Activated CD8-positive, alpha-beta memory T cell treated with anti-CD3 and anti-CD28 coated beads for 48 hours (primary cell): ENCODE results near the gene PFKFB3.
"Not testable (repeated sequence)": the region's sequence is repeated elsewhere in the genome, so short reads cannot be mapped to it uniquely, and the experiment has no call there.

Experiments
- DNase-seq, 3 experiments: peaks; one replicate each; pipeline ENCODE4 v3.0.0-alpha.2; 2020; ENCODE audit warnings: low read depth in 2 of 3, low spot score in 2 of 3

PFKFB3 gene

GRCh38 chr10:6177880-6178281 lies 24.9 kb upstream of the PFKFB3 start:
- DNase-seq, result no peak

DNA sequence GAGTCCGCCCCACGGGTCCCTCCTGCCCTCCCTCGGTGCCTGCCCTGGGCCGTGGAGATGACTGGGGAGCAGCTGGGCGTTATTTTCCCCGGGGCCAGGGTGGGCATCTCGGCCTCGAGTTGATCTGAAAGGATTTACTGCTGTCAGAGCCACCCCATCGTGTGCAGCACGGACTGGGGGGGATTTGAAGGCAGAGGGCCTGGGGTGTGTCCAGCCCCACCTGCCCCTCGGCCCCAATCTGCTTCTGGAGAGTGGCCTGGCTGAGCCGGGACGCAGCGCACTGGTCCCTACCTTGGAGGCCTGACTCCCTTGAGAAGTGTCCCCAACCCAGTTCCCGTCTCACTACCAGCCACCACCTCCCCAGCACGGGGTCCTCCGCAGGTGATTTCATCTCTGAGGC lies 24.2 kb upstream of the PFKFB3 start:
- no peak for DNase-seq

DNA sequence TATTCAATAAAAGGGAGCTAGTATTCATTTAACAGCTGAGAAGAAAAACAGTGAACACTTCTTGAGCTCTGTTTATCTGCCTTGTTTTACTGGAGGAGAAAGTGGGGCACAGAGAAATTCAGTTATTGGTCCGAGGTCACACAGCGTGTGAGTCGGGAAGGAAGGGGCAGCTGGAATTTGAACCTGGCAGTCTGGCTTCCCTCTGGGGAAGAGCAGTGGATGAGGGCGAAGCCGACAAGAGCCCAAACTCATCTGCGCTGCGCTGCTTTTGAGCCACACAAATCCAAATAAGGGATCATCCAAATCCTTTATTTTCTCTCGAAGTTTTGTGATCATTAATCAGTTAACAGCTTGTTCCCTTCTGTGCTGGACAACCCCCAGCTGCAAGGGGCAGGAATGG lies 23.7 kb upstream of the PFKFB3 start:
- DNase-seq, result no peak

- no peak for DNase-seq
These were observed 22.1 kb upstream of the PFKFB3 start for GRCh38 chr10:6180480-6181110.

DNA sequence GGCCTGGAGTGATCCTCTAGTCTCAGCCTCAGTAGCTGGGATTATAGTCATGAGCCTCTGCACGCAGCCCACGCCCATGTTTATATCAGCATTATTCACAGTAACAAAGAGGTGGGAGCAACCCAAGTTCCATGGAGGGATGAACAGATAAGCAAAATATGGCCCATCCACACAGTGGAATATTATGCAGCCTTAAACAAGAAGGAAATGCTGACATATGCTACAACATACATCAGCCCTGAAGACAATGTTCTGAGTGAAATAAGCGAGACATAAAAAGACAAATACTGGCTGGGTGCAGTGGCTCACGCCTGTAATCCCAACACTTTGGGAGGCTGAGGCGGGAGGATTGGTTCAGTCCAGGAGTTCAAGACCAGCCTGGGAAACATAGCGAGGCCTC lies 21.5 kb upstream of the PFKFB3 start:
- DNase-seq, result no peak

- no peak for DNase-seq
These were observed 20.2 kb upstream of the PFKFB3 start for GRCh38 chr10:6182454-6183098.

DNA sequence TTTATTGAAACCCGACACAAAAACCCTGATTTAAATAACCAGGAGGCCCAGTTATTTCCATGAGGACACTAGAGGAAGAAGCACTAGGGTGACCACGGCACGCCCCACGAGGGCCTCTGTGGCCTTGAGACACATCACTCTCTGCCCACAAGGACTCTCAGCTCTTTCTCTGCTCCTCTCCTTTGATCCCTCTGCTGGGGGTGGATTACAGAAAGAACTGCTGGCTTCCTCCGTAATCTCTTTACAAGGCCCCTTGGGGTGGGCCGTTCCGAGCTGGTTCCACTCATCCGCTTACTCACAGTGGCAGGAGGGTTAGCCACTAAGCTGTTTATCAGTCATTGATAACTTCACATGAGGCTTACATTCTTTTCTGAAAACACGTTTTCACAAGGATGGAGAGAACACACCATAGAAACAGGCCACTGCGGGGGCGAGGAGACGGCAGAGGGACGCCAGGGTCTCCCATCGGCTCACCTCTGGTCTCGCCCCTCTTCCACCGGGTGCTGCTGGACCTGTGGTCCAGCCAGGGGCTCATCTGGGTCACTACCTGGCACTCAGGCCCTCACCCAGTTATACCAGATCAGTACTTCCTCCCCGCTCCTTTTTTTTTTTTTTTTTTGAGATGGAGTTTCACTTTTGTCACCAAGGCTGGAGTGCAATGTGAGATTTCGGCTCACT lies 17.6 kb upstream of the PFKFB3 start:
- no peak for DNase-seq

DNA sequence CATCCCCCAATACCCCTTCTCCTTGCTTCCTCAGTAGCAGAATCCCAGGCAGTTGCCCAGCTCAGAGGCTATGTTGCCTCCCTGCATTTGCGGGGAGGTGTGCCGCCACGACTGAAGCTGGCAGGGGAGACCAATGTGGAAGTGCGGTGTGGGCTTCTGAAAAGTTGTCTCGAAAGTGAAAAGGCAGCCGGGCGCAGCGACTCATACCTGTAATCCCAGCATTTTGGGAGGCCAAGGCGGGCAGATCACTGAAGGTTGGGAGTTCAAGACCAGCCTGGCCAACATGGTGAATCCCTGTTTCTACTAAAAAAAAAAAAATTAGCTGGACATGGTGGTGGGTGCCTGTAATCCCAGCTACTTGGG lies 15.9 kb upstream of the PFKFB3 start:
- DNase-seq, result no peak

DNA sequence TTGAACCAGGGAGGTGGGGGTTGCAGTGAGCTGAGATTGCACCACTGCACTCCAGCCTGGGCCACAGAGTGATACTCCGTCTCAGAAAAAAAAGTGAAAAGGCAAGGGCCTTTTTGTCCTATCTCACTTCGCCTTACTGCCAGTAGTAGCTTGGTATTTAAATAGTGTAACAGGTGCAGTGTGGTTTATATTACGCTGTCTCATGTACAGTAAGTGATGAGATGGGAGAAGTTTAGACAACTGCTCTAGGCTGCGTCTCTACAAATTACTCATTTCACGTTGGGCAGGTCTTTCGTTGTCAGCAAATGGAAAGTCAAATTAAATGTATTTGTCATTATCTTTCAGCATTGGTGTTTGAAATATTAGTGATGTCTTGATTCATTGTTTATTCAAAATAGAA lies 15.5 kb upstream of the PFKFB3 start:
- no peak for DNase-seq

DNA sequence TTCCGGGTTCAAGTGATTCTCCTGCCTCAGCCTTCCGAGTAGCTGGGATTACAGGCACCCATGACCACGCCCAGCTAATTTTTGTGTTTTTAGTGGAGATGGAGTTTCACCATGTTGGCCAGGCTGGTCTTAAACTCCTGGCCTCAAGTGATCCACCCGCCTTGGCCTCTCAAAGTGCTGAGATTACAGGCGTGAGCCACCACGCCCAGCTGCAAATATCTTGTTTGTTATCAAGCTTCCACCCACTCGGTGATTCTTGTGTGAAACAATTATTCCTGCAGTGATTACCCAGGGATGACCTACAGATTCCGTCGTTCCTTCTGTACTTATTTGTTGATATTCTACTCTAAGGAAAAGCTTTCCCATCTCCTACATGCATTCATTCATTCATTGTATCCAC lies 12.7 kb upstream of the PFKFB3 start:
- DNase-seq, result not testable (repeated sequence)

- no peak for DNase-seq
These were observed 11.6 kb upstream of the PFKFB3 start for GRCh38 chr10:6191147-6191546.

GRCh38 chr10:6191569-6191968 lies 11.2 kb upstream of the PFKFB3 start:
- DNase-seq, result no peak

GRCh38 chr10:6193342-6193741 lies 9.4 kb upstream of the PFKFB3 start:
- not testable (repeated sequence) for DNase-seq

DNA sequence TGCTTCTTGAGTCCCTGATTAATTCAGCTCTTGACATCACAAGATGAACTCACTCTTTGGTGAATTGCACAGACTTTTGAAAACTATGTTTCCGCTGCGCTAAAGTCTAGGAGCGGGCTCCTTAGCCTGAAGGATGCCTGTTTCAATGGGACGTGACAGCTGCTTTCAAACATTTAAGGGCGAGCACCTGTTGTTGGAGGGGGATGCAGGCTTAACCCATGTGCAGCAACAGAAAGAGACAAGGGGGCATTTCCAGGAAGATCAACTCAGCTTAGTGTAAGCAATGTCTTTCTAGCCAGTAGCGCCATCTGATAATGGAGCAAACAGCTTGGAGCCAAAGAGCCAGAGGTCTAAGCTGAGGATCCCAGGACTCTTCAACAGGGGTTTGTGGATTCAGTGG lies 8.4 kb upstream of the PFKFB3 start:
- no peak for DNase-seq

- DNase-seq, result no peak
These were observed 7.4 kb upstream of the PFKFB3 start for GRCh38 chr10:6195376-6195775.

DNA sequence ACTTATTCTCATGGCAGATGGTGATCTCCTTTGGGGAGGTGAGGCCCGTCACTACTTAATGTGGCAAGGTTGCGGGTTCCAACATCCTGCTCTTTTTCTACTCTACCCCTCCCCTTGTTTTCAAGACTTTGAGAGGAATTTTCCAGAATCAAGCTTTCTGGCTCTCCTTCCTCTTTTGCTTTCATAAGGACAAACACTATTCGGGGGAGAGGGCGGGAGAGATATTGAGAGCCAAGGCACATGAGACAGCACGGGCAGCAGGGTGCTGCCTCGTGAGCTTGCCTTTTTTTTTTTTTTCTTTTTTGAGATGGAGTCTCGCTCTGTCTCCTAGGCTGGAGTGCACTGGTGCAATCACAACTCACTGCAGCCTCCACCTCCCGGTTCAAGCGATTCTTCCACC lies 6.9 kb upstream of the PFKFB3 start:
- no peak for DNase-seq

DNA sequence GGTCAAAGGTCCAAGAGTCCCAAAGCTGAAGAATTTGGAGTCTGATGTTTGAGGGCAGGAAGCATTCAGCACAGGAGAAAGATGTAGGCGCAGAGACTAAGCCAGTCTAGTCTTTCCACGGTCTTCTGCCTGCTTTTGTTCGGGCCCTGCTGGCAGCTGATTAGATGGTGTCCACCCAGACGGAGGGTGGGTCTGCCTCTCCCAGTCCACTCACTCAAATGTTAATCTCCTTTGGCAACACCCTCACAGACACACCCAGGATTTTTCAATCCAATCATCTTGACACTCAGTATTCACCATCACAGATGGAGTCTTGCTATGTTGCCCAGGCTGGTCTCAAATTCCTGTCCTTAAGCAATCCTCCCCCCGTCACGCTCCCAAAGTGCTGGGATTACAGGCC lies 6.2 kb upstream of the PFKFB3 start:
- not testable (repeated sequence) for DNase-seq

GRCh38 chr10:6197321-6197720 lies 5.4 kb upstream of the PFKFB3 start:
- DNase-seq, result no peak

GRCh38 chr10:6198171-6198570 lies 4.6 kb upstream of the PFKFB3 start:
- DNase-seq, result no peak

GRCh38 chr10:6199131-6199733 lies 3.5 kb upstream of the PFKFB3 start:
- no peak for DNase-seq

DNA sequence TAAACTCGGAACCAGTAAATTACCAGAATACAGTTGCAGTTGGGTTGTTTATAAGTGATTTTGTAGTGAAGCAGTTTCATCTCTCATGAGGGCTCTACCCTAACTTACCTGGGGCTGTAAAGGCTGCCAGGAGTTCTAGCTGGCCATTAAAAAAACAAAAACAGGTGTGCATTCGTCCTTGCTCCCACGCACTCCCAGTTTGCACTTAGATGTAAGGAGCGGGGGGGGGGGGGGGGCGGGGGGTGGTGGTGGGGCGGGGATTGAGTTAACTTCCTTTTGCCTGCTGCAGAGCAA lies 2.3 kb upstream of the PFKFB3 start:
- no peak for DNase-seq

- DNase-seq, result peak in 2 of 3 experiments; percentile 30 to 42
These were observed 1.8 kb upstream of the PFKFB3 start for GRCh38 chr10:6200734-6201515.
